ENCODE measurements around the gene TFF2.

TFF2 gene

GRCh38 chr21:42395302-42395701, 44.5 kb upstream of the TFF2 start:
- TF ChIP-seq CTCF (IDR thresholded peaks at IDR 0.05; ENCODE audit: insufficient read depth, low read depth, low read length, missing control alignments), result no peak
- DNase-seq (ENCODE audit: low read depth), result no peak
- H3K4me3 ChIP-seq (ENCODE audit: low read depth, low read length), result no peak overlapping the region

- peak overlapping the region; percentile 17; the same call in 1 of the 2 replicates for H3K4me3 ChIP-seq (ENCODE audit: low read depth, low read length)
- TF ChIP-seq CTCF (IDR thresholded peaks at IDR 0.05; ENCODE audit: insufficient read depth, low read depth, low read length, missing control alignments), result no peak
- peak; percentile 19 for DNase-seq (ENCODE audit: low read depth)
Measured at GRCh38 chr21:42393443-42393950, 42.7 kb upstream of the TFF2 start.

- H3K4me3 ChIP-seq (ENCODE audit: low read depth, low read length), result no peak overlapping the region; the same call in 1 of the 2 replicates
- peak; percentile 92 for DNase-seq (ENCODE audit: low read depth)
- no peak for TF ChIP-seq CTCF (IDR thresholded peaks at IDR 0.05; ENCODE audit: insufficient read depth, low read depth, low read length, missing control alignments)
Measured at GRCh38 chr21:42392731-42393442, 42.1 kb upstream of the TFF2 start.

GRCh38 chr21:42391297-42391696, 40.5 kb upstream of the TFF2 start:
- TF ChIP-seq CTCF (IDR thresholded peaks at IDR 0.05; ENCODE audit: insufficient read depth, low read depth, low read length, missing control alignments), result no peak
- H3K4me3 ChIP-seq (ENCODE audit: low read depth, low read length), result no peak overlapping the region
- no peak for DNase-seq (ENCODE audit: low read depth)

GRCh38 chr21:42390696-42391095, 39.9 kb upstream of the TFF2 start:
- DNase-seq (ENCODE audit: low read depth), result no peak
- no peak overlapping the region for H3K4me3 ChIP-seq (ENCODE audit: low read depth, low read length)
- no peak for TF ChIP-seq CTCF (IDR thresholded peaks at IDR 0.05; ENCODE audit: insufficient read depth, low read depth, low read length, missing control alignments)

GRCh38 chr21:42390193-42390592, 39.4 kb upstream of the TFF2 start:
- TF ChIP-seq CTCF (IDR thresholded peaks at IDR 0.05; ENCODE audit: insufficient read depth, low read depth, low read length, missing control alignments), result no peak
- no peak overlapping the region for H3K4me3 ChIP-seq (ENCODE audit: low read depth, low read length)
- DNase-seq (ENCODE audit: low read depth), result no peak

- DNase-seq (ENCODE audit: low read depth), result no peak
- no peak for TF ChIP-seq CTCF (IDR thresholded peaks at IDR 0.05; ENCODE audit: insufficient read depth, low read depth, low read length, missing control alignments)
- no peak overlapping the region for H3K4me3 ChIP-seq (ENCODE audit: low read depth, low read length)
Measured at GRCh38 chr21:42389449-42389835, 38.6 kb upstream of the TFF2 start.

Data from GM12865 (cell line).